RCC 7860 (cell line): ENCODE measurements around the gene RCOR2.
A peak's percentile ranks its signal among the peaks of the same experiment; 100 is the strongest.
"Not testable (repeated sequence)": the region's sequence is repeated elsewhere in the genome, so short reads cannot be mapped to it uniquely, and the experiment has no call there.

Experiments
- DNase-seq: peaks from one replicate; pipeline ENCODE4 v3.0.0-alpha.2; 2015; ENCODE audit warnings: low spot score
- FAIRE-seq: peaks from 2 replicates; lab custom pipeline; 2012; peaks lifted over from hg19 to GRCh38; lab: Jason Lieb, UNC

Gene RCOR2

DNA sequence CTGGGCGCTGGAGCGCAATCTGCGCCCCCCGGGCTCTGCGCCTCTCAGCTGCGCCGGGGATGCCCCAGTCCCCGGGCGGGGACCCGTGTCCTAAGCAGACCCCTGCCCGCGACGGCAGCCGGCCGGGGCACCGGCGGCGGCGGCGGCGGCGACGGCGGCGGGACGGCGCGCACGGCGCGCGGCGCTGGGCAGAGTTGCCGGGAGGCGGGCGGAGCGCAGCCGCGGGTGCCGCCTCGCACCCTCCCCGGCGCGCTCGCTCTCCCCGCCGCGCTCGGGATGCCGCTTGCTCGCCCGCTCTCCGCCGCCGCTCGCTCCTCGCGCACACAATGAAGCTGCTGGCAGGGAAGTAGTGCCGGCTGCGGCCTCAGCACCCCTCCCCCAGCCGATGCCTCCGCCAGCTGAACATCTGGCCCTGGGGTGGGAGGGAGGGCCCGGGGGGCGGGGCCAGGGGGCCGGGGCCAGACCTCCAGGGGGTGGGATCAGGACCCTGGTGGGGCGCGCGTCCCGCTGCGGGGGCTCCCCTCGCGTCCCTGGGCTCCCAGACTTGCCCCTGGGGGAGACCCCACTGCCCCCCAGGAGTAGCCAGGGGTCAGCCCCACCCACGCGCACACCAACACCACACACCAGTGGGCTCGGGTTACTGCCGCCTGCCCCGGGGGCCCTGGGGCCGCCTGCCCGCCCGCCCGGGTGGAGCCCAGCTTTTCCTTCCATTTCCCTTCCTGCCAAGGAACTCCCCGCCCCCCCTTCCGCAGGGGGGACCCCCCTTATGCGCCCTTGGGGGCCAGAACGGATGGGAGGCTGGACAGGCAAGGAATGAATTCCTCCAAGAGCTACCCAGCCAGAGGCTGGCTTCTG is at the start of gene RCOR2:
RCOR2 (minus strand) TSS at position 328 of the 855 bp plus-strand sequence. CDS start 708 bp downstream, outside the sequence.
- FAIRE-seq (no peak), DNase-seq (peak; percentile 10)

DNA sequence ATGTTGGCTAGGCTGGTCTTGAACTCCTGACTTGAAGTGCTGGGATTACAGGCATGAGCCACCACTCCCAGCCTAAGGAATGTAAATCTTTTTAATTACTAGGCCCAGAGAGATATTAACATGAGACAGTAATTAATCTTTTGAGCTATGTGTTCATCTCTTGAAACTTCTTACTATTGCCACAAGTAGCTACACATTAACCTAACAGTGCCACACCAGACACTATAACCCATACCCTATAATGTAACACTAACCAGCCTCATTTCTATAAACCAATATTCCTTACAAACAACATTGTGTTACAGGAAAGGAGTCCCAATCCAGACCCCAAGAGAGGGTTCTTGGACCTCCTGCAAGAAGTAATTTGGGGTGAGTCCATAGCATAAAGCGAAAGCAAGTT is 49.5 kb upstream of the RCOR2 start:
- FAIRE-seq (no peak), DNase-seq (no peak)

DNA sequence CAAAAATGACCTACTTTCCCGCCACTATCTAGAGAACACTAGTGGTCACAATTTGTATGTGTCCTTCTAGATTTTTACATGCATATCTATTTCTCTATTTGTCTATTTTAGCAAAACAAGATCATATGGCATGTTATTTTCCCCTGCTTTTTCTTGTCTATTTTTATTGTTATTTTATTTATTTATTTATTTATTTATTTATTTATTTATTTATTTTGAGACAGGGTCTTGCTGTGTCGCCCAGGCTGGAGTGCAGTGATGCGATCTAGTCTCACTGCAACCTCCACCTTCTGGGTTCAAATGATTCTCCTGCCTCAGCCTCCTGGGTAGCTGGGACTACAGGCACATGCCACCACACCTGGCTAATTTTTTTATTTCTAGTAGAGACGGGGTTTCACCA is 46.9 kb upstream of the RCOR2 start:
- not testable (repeated sequence) for FAIRE-seq, DNase-seq

DNA sequence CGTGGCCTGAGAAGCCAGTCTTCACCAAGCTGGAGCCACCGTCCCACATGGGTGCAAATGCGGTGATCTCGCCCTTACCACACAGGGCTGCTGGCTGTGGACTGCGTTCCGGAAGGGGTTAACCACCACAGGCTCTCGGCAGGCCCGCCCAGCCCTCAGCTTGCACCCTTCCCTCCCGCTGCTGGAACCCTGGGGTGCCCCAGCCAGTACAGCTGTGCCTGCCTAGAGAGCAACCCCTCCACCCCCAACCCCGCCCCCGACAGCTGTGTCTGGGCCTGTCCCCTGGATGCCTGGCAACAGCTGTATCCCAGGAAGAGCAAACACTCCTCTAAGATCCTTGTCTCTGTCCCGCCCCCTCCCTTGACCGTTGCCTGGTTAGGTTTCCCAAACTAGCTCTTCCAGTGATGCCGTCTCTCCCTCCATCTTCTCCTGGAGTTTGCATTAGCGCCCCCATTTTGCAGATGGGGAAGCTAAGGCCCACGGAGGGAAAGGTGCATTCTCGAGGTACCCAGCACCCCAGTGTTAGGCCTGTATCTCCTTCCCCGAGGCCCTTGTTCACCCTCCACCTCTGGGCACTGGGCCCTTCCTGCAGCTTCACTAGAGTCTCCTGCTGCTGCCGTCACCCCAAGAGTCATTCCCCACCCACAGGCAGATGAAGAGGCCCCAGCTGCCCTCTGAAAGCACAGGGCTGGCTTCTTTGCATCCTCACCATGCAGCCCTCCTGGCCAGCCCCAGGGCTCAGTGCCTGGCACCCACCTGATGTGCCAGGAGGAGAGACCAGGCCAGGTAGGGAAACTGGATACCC is 44.8 kb upstream of the RCOR2 start:
- FAIRE-seq (no peak), DNase-seq (no peak)

GRCh38 chr11:63958008-63958407 is 41.0 kb upstream of the RCOR2 start:
- DNase-seq = no peak
- no peak for FAIRE-seq

DNA sequence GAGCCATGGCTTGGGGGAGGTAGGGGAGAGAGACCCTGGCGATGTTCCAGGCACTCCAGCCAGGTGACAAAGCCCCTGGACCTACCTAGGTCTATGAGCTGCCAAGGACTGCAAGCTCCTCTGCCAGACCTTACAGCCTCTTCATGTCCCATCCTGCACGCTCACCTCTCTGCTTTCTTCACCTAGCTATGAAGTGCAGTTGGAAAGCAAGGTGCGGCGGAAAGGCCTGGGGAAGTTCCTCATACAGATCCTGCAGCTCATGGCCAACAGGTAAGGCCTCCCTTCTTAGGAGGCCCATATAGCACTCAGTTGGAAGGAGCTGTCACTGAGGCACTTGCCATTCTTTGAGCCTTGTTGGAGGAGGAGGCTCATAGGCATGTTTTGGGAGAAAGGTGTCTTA is 35.6 kb upstream of the RCOR2 start:
- no peak for DNase-seq
- no peak for FAIRE-seq

DNA sequence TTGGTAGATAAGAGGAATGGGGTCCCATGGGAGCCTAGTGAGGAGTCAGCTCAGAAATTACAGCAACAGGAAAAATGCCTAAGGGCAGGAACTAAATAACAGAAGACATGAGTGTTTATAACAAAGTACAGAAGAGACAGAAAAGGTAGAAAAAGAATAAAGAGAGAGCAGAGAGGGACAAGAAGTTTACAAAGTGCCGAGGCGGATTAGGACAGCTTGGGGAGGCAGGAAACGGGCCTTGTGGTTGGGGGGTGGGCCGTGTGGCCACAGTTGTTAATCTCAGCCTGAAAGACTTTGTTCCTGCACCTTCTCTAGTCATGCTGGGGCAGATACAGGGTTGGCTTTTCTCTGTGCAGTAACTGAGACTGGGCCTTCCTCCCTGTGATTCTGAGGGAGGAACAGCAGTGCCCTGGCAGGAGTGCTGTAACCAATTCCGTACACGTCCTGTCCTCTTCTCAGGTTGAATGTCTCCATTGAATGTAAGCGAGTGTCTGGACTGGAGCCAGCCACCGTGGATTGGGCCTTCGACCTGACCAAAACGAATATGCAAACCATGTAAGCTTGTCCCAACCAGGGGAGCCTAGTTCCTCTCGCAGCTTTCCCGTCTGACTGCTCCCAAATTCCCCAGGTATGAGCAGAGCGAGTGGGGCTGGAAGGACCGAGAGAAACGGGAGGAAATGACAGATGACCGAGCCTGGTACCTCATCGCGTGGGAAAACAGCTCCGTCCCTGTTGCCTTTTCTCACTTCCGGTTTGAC is 35.0 kb upstream of the RCOR2 start:
- FAIRE-seq = no peak
- no peak for DNase-seq

DNA sequence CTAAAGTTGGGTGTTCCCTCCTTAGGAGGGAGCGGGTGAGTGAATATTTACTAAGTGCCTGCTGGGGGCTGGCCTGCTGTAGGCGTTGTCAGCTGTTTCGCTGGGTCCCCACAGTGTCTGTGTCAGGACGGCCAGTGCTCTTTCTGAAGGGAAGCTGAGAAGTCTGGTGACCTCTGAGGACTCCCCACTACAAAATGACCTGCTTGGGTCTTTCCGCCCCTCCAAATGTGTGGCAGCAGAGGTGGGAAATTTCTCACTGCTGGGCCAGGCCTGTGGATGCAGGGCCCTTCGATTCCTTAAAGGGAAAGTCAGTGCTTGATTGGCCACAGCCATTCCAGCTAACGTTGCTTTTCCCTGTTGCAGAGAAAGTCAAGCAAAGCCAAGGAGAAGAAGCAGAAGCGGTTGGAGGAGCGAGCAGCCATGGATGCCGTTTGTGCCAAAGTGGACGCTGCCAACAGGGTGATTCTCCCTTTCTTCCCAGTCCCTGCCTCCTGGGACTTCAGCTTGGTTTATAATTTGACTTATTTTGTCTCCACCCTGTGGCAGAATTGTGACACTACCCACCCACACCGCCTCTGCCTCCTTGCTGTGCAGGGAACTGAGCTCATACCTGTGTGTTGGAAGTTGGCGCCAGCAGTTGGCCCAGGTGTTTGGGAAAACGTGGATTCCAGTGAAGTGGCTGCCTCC is 28.7 kb upstream of the RCOR2 start:
- FAIRE-seq = no peak
- DNase-seq = peak; percentile 31

- FAIRE-seq (no peak), DNase-seq (no peak)
These were observed 28.0 kb upstream of the RCOR2 start for GRCh38 chr11:63944987-63945386.

- no peak for FAIRE-seq
These were observed 25.8 kb upstream of the RCOR2 start for GRCh38 chr11:63942803-63943202.

GRCh38 chr11:63941901-63942300 is 24.9 kb upstream of the RCOR2 start:
- no peak for DNase-seq
- FAIRE-seq = no peak

More at GRCh38 chr11:63942803-63943202, 25.8 kb upstream of the RCOR2 start:
- DNase-seq = no peak

DNA sequence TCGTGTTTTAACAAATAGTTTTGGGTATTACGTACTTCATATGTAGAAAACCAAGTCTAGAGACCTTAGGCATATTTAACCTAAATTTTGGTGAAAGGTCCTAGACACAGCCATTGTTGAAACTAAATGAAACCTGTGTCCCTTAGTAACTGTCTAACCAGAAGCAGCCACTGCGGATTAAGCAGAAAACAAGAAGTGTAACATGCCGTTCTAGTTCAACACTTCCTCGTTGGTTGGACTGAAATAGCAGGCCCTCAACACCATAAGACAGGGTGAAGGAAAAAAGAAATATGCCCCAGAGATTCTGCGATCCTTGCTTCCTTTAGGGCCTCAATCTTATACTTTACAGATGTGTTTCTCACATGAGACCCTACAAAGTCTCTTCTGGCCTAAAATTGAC is 23.8 kb upstream of the RCOR2 start:
- DNase-seq (no peak), FAIRE-seq (no peak)

DNA sequence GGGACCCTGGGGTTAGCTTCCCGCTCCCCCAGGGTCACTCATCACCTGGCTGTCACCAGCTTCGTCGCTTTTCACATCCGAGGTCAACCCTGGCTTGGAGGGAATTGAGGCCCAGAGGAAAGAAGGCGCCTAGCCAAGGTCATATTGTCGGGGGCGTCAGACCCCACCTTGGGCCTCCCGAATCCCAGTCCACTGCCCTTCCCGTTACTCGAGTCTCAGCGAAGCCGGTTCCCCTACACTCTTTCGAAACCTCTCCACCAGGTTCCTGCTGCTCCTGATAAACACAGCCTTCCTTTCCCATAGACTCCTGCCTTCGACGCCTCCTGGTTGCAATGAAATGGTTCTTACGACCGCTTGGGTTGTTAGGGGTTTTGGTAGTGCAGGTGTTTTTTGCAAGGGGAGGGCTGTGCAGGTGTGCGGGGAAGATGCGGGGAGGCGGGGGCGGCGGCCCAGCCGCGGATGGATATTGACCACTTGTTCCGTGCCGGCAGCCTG is 22.5 kb upstream of the RCOR2 start:
- DNase-seq (no peak), FAIRE-seq (no peak)

- peak; percentile 98 for DNase-seq
- FAIRE-seq = peak; percentile 80
These were observed 21.8 kb upstream of the RCOR2 start, which contains the start of gene NAA40 for GRCh38 chr11:63938479-63939396. Gene NAA40 (plus strand): TSS chr11:63939002. CDS start chr11:63939097, 95 bp downstream.

GRCh38 chr11:63937713-63938478 is 20.9 kb upstream of the RCOR2 start:
- DNase-seq (no peak), FAIRE-seq (no peak)

DNA sequence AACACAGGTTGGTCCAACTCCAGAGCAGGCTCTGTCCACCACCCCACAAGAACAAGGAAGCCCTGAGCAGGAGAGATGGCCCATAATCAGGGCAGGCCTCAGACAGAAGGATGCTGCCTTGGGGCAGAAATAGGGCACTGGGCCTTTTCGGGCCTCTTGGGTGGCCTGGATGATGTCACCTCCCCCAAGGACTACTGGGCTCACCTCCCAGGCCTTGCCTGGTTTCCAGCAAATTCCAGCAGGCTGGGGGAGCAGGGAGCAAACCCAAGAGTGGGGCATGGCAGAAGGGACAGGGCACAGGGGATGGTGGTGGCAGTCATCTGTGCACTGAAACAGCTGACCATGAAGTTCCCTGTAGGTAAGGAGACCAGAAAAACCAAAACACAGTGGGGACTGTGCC is 16.5 kb upstream of the RCOR2 start:
- FAIRE-seq = no peak

GRCh38 chr11:63931876-63932275 is 14.9 kb upstream of the RCOR2 start:
- no peak for FAIRE-seq
- no peak for DNase-seq

More for the DNA sequence above, 16.5 kb upstream of the RCOR2 start:
- no peak for DNase-seq

- no peak for FAIRE-seq
These were observed 14.1 kb upstream of the RCOR2 start for GRCh38 chr11:63931045-63931444.

More at GRCh38 chr11:63931045-63931444, 14.1 kb upstream of the RCOR2 start:
- DNase-seq = no peak
